ENCODE results near the gene NOP9.

NOP9 gene

GRCh38 chr14:24263848-24264247, 35.8 kb upstream of the NOP9 start:
- H3K9me3 ChIP-seq (ENCODE audit: control insufficient read depth, low read length): no peaks in the 10 kb centered on the region
- H3K27me3 ChIP-seq (ENCODE audit: control insufficient read depth, insufficient read depth, low read length, poor library complexity, severe bottlenecking): no peaks in the 10 kb centered on the region
- no peaks in the 10 kb centered on the region for H3K36me3 ChIP-seq (ENCODE audit: control insufficient read depth, insufficient read depth, low read length)
- no peak overlapping the region for H3K27ac ChIP-seq (ENCODE audit: insufficient read depth, low read depth, low read length, poor library complexity, severe bottlenecking)
- WGBS, 2 experiments: 84 to 92% methylated on average over 6 of the region's 6 CpGs
- no peaks in the 10 kb centered on the region for H3K4me1 ChIP-seq (ENCODE audit: control insufficient read depth, insufficient read depth, low read length)
- no peak overlapping the region for H3K4me3 ChIP-seq (ENCODE audit: insufficient read depth, low read depth, low read length)

- no peak overlapping the region for H3K27ac ChIP-seq (ENCODE audit: insufficient read depth, low read depth, low read length, poor library complexity, severe bottlenecking)
- H3K4me3 ChIP-seq (ENCODE audit: insufficient read depth, low read depth, low read length): no peak overlapping the region
- no peaks in the 10 kb centered on the region for H3K27me3 ChIP-seq (ENCODE audit: control insufficient read depth, insufficient read depth, low read length, poor library complexity, severe bottlenecking)
- no peaks in the 10 kb centered on the region for H3K4me1 ChIP-seq (ENCODE audit: control insufficient read depth, insufficient read depth, low read length)
- 88 to 89% methylated on average over 6 of the region's 6 CpGs for WGBS, 2 experiments
- no peaks in the 10 kb centered on the region for H3K36me3 ChIP-seq (ENCODE audit: control insufficient read depth, insufficient read depth, low read length)
- H3K9me3 ChIP-seq (ENCODE audit: control insufficient read depth, low read length): no peaks in the 10 kb centered on the region
Observed at GRCh38 chr14:24264298-24264697, 35.4 kb upstream of the NOP9 start.

- Histone ChIP-seq H3K36me3 (ENCODE audit: control insufficient read depth, insufficient read depth, low read length) (no peaks in the 10 kb centered on the region), H3K4me1 (ENCODE audit: control insufficient read depth, insufficient read depth, low read length) (no peaks in the 10 kb centered on the region), H3K27ac (ENCODE audit: insufficient read depth, low read depth, low read length, poor library complexity, severe bottlenecking) (no peak overlapping the region), H3K9me3 (ENCODE audit: control insufficient read depth, low read length) (no peaks in the 10 kb centered on the region), H3K4me3 (ENCODE audit: insufficient read depth, low read depth, low read length) (no peak overlapping the region), H3K27me3 (ENCODE audit: control insufficient read depth, insufficient read depth, low read length, poor library complexity, severe bottlenecking) (no peaks in the 10 kb centered on the region)
- WGBS, 2 experiments: 93 to 94% methylated on average over 18 of the region's 18 CpGs
Observed at GRCh38 chr14:24266344-24267244, 33.1 kb upstream of the NOP9 start.

- Histone ChIP-seq H3K27me3 (ENCODE audit: control insufficient read depth, insufficient read depth, low read length, poor library complexity, severe bottlenecking) (no peaks in the 10 kb centered on the region), H3K36me3 (ENCODE audit: control insufficient read depth, insufficient read depth, low read length) (no peaks in the 10 kb centered on the region), H3K4me1 (ENCODE audit: control insufficient read depth, insufficient read depth, low read length) (no peaks in the 10 kb centered on the region), H3K4me3 (ENCODE audit: insufficient read depth, low read depth, low read length) (no peak overlapping the region), H3K27ac (ENCODE audit: insufficient read depth, low read depth, low read length, poor library complexity, severe bottlenecking) (no peak overlapping the region), H3K9me3 (ENCODE audit: control insufficient read depth, low read length) (no peaks in the 10 kb centered on the region)
- WGBS, 2 experiments: 94 to 95% methylated on average over 9 of the region's 9 CpGs
Observed at GRCh38 chr14:24267516-24267915, 32.1 kb upstream of the NOP9 start.

- Histone ChIP-seq H3K4me3 (ENCODE audit: insufficient read depth, low read depth, low read length) (no peak overlapping the region), H3K36me3 (ENCODE audit: control insufficient read depth, insufficient read depth, low read length) (no peaks in the 10 kb centered on the region), H3K9me3 (ENCODE audit: control insufficient read depth, low read length) (no peaks in the 10 kb centered on the region), H3K27ac (ENCODE audit: insufficient read depth, low read depth, low read length, poor library complexity, severe bottlenecking) (no peak overlapping the region), H3K27me3 (ENCODE audit: control insufficient read depth, insufficient read depth, low read length, poor library complexity, severe bottlenecking) (no peaks in the 10 kb centered on the region), H3K4me1 (ENCODE audit: control insufficient read depth, insufficient read depth, low read length) (no peaks in the 10 kb centered on the region)
- WGBS, 2 experiments: 93 to 96% methylated on average over 9 of the region's 9 CpGs
Observed at GRCh38 chr14:24268225-24268624, 31.4 kb upstream of the NOP9 start.

GRCh38 chr14:24269368-24269767, 30.3 kb upstream of the NOP9 start:
- Histone ChIP-seq H3K4me1 (ENCODE audit: control insufficient read depth, insufficient read depth, low read length) (no peaks in the 10 kb centered on the region), H3K36me3 (ENCODE audit: control insufficient read depth, insufficient read depth, low read length) (no peaks in the 10 kb centered on the region), H3K27ac (ENCODE audit: insufficient read depth, low read depth, low read length, poor library complexity, severe bottlenecking) (no peak overlapping the region), H3K9me3 (ENCODE audit: control insufficient read depth, low read length) (no peaks in the 10 kb centered on the region), H3K4me3 (ENCODE audit: insufficient read depth, low read depth, low read length) (no peak overlapping the region), H3K27me3 (ENCODE audit: control insufficient read depth, insufficient read depth, low read length, poor library complexity, severe bottlenecking) (no peaks in the 10 kb centered on the region)
- WGBS, 2 experiments: 94 to 95% methylated on average over 8 of the region's 8 CpGs

- Histone ChIP-seq H3K9me3 (ENCODE audit: control insufficient read depth, low read length) (no peaks in the 10 kb centered on the region), H3K27ac (ENCODE audit: insufficient read depth, low read depth, low read length, poor library complexity, severe bottlenecking) (no peak overlapping the region), H3K36me3 (ENCODE audit: control insufficient read depth, insufficient read depth, low read length) (no peaks in the 10 kb centered on the region), H3K4me3 (ENCODE audit: insufficient read depth, low read depth, low read length) (no peak overlapping the region), H3K27me3 (ENCODE audit: control insufficient read depth, insufficient read depth, low read length, poor library complexity, severe bottlenecking) (no peaks in the 10 kb centered on the region), H3K4me1 (ENCODE audit: control insufficient read depth, insufficient read depth, low read length) (no peaks in the 10 kb centered on the region)
- 95 to 97% methylated on average over 14 of the region's 14 CpGs for WGBS, 2 experiments
Observed at GRCh38 chr14:24269910-24270536, 29.6 kb upstream of the NOP9 start.

- Histone ChIP-seq H3K9me3 (ENCODE audit: control insufficient read depth, low read length) (no peaks in the 10 kb centered on the region), H3K4me1 (ENCODE audit: control insufficient read depth, insufficient read depth, low read length) (no peaks in the 10 kb centered on the region), H3K27ac (ENCODE audit: insufficient read depth, low read depth, low read length, poor library complexity, severe bottlenecking) (peak overlapping the region; percentile 81), H3K27me3 (ENCODE audit: control insufficient read depth, insufficient read depth, low read length, poor library complexity, severe bottlenecking) (no peaks in the 10 kb centered on the region), H3K36me3 (ENCODE audit: control insufficient read depth, insufficient read depth, low read length) (no peaks in the 10 kb centered on the region), H3K4me3 (ENCODE audit: insufficient read depth, low read depth, low read length) (peak overlapping the region; percentile 70)
- WGBS, 2 experiments: 26 to 27% methylated on average over 13 of the region's 13 CpGs
Observed at GRCh38 chr14:24270537-24271133, 29.0 kb upstream of the NOP9 start.

- H3K27me3 ChIP-seq (ENCODE audit: control insufficient read depth, insufficient read depth, low read length, poor library complexity, severe bottlenecking): no peaks in the 10 kb centered on the region
- 0 to 1% methylated on average over 61 of the region's 61 CpGs for WGBS, 2 experiments
- no peaks in the 10 kb centered on the region for H3K4me1 ChIP-seq (ENCODE audit: control insufficient read depth, insufficient read depth, low read length)
- no peaks in the 10 kb centered on the region for H3K9me3 ChIP-seq (ENCODE audit: control insufficient read depth, low read length)
- peak within 1 kb of the TSS; percentile 81 for H3K27ac ChIP-seq (ENCODE audit: insufficient read depth, low read depth, low read length, poor library complexity, severe bottlenecking)
- H3K4me3 ChIP-seq (ENCODE audit: insufficient read depth, low read depth, low read length): peak within 1 kb of the TSS; percentile 70
- no peaks in the 10 kb centered on the region for H3K36me3 ChIP-seq (ENCODE audit: control insufficient read depth, insufficient read depth, low read length)
Observed at GRCh38 chr14:24271134-24271833, 28.4 kb upstream of the NOP9 start, which contains the start of gene RABGGTA. Gene RABGGTA, minus strand, starts transcription at chr14:24271597. Its CDS starts 482 bp downstream, at chr14:24271115.
